Cardiac fibroblast (primary cell): ENCODE results near the gene BAIAP2L1.

Experiments
- DNase-seq, 2 donors: peaks; one replicate each; pipeline versions ENCODE4 v3.0.0 to v3.0.0-alpha.2; 2010; ENCODE audit warnings: low read depth in 2 of 2
- H3K4me3 ChIP-seq, 2 donors: replicated peaks in 1 of 2; 1 replicate in 1 of 2; 2 replicates in 1 of 2; pipeline ENCODE4 v1.5.1; 2011; ENCODE audit warnings: low read depth in 2 of 2, low read length in 2 of 2, mild to moderate bottlenecking in 2 of 2, moderate library complexity in 1 of 2
- TF ChIP-seq, protein P1 (sequence below): IDR thresholded peaks from one replicate; pipeline ENCODE4 v1.5.1; 2011; ENCODE audit warnings: low read depth, mild to moderate bottlenecking, low read length, inconsistent platforms

BAIAP2L1 gene

DNA sequence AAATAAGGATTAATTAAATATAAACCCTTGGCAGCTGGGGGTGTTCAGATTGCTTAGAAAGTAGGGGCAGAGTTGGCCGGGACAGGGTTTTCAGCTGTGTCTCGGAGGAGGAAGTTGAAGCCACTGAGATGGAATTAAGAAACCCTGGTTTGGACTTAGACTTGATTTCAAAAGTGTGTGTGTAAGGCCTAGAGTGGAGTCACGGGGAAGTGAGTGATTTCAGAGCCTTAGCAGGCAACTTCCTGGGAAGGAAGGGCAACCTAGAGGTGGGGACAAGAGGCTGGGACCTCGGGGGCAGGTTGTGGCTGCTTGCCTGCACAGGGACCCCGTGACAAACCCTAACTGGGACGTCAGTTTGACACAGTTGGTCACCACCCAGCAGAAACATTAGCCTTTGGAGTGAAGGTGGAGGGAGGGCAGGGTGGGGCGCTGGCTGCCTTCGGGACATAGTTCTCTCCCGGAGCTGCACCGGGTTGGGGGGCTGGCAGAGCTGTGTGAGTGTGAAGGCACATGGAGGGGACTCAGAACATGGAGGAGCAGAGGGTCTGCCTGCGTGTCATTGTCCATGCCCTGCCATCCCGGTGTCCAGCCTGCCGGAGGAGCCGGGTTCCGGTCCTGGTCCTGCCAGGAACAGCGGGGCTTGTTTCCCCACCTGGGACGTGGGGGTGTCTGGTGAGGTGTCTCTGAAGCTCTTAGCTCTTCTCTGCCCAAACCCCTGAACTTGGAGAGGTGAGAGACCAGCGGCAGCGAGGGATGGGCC, 117.6 kb downstream of the BAIAP2L1 start:
- H3K4me3 ChIP-seq = peak overlapping the region; percentile 83 to 92
- peak; percentile 67 to 86 for DNase-seq
- TF ChIP-seq, protein P1, sequence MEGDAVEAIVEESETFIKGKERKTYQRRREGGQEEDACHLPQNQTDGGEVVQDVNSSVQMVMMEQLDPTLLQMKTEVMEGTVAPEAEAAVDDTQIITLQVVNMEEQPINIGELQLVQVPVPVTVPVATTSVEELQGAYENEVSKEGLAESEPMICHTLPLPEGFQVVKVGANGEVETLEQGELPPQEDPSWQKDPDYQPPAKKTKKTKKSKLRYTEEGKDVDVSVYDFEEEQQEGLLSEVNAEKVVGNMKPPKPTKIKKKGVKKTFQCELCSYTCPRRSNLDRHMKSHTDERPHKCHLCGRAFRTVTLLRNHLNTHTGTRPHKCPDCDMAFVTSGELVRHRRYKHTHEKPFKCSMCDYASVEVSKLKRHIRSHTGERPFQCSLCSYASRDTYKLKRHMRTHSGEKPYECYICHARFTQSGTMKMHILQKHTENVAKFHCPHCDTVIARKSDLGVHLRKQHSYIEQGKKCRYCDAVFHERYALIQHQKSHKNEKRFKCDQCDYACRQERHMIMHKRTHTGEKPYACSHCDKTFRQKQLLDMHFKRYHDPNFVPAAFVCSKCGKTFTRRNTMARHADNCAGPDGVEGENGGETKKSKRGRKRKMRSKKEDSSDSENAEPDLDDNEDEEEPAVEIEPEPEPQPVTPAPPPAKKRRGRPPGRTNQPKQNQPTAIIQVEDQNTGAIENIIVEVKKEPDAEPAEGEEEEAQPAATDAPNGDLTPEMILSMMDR = no peak

- peak overlapping the region; percentile 83 to 92 for H3K4me3 ChIP-seq
- peak in 1 of 2 donors; percentile 32 for DNase-seq
- TF ChIP-seq, protein P1 = no peak
These were observed 118.2 kb downstream of the BAIAP2L1 start for GRCh38 chr7:98282703-98283102.

DNA sequence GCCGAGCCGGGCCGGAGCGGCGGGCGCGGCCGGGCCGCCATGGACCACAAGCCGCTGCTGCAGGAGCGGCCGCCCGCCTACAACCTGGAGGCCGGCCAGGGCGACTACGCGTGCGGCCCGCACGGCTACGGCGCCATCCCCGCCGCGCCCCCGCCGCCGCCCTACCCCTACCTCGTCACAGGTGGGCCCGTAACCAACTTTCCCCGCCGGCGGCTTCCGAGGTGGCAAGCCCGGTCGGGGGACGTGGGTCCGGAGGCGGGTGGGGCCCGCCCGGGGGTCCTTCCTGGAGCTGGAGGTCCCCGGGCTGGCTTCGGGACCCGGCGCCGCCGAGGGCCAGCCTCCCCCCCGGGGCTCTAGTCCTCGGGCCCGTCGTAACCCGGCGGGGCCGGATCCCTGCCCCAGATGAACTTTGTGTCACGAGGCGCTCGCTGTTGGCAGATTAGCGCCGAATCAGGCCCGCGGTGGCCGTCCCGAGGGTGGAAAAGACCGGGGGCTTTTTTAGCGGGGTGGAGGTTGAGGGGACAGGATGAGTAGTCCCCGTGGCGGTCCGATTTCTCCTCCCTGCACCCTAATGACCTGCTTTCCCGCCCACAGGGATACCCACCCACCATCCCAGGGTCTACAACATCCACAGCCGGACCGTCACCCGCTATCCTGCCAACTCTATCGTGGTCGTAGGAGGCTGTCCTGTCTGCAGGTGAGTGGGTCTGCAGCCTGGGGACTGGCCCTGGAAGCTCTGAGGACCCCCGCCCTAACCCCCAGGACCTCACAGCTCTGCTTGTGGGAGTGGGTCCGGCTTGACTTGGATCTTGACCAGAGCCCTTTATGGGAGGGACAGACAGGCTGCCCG, 118.9 kb downstream of the BAIAP2L1 start:
- H3K4me3 ChIP-seq = peak overlapping the region; percentile 83 to 92
- DNase-seq = no peak
- TF ChIP-seq, protein P1 = no peak

DNA sequence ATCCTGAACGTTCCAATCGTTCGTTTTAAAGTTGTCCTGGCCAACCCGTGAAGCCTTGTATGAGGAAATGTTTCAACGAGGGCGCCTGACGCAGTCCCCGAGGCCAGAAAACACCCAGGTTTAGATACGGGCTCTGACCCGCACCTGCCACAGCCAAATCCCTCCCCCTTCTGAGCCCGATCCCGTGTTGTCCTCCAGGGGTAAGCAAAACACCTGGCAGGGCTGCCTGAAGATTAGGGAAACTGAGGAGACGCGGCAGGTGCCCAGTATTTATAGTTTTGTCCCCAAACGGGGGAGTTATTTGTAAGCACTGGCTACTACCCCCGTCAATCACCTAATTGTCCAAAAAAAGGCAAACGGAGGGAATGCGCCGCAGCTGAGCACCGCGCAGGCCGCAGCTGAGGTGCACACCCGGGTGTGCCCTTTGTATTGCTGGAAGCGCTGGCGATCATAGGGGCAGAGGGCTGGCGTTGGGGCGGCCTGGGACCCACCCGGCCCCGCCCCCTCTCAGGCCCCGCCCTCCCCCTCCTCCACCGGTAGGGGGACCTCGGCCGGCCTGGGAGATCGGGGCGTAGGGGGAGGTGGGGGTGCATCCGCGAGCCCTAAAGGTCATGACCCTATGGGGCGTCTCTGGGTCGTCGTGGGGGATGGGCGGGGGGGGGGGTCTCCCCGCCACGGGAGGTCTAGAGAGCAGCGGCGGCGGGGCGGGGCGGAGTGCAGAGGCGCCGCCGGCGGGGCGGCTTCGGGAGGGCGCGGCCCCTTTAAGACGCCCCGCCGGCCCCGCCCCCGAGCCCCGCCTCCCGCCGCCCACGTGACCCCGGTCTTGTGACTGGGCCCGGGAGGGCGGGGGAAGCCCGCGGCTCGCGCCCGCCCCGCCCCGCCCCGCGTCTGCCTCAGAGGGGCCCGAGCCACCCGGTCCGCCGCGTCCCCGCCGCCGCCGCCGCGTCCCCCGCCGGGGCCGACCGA, 119.8 kb downstream of the BAIAP2L1 start, which contains the start of gene BRI3:
Gene BRI3, plus strand, starts transcription at position 896 of the 966 bp plus-strand sequence. CDS start 110 bp downstream, outside the sequence.
- peak; percentile 87 to 94 for DNase-seq
- TF ChIP-seq, protein P1 = no peak
- peak within 1 kb of the TSS; percentile 83 to 92 for H3K4me3 ChIP-seq

GRCh38 chr7:98280296-98280695, 120.6 kb downstream of the BAIAP2L1 start:
- no peak for DNase-seq
- TF ChIP-seq, protein P1 = no peak
- H3K4me3 ChIP-seq = no peak overlapping the region

DNA sequence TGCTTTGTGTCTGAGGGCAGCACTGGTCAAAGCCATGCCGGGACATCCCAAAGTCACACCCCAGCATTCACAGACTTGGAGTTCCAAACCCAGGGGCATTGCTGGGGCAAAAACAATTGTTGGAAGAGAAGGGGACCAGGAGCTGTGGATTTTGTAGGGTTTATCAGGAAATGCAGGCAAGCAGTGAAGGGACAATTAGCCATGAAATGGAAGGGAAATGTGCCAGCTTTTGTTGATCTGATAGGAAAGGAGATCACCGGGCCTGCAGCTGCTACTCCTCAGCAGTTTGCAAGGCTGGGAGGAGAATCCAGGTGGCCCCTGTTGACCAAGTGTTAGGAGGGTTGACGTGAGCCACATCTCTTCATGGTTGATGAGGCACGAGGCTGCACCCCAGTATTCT, 122.0 kb downstream of the BAIAP2L1 start:
- no peak overlapping the region for H3K4me3 ChIP-seq
- DNase-seq = no peak
- TF ChIP-seq, protein P1 = no peak
